ENCODE results near the gene NPPA.

GRCh38 chr1:11802616-11802972, 45.0 kb downstream of the NPPA start:
- TF ChIP-seq CTCF (IDR thresholded peaks at IDR 0.05) (no peak), EZH2phosphoT487 (IDR thresholded peaks at IDR 0.05) (no peak)
